Activated T-helper 1 cell treated with Interleukin-2 at 50 U/mL for 16 hours (primary cell): ENCODE data around the gene ABCC9.

ENCODE experiments used
- DNase-seq: peaks from one replicate; pipeline ENCODE4 v3.0.0-alpha.2; 2020; ENCODE audit warnings: low read depth

ABCC9 gene

GRCh38 chr12:21773806-21774205 lies 167.4 kb downstream of the ABCC9 start:
- DNase-seq, result no peak

GRCh38 chr12:21773263-21773741 lies 167.9 kb downstream of the ABCC9 start:
- no peak for DNase-seq

GRCh38 chr12:21771311-21771710 lies 169.9 kb downstream of the ABCC9 start:
- no peak for DNase-seq

GRCh38 chr12:21769307-21769706 lies 171.9 kb downstream of the ABCC9 start:
- DNase-seq, result no peak

- no peak for DNase-seq
Measured at GRCh38 chr12:21766403-21766802, 174.8 kb downstream of the ABCC9 start.

- DNase-seq, result no peak
Measured at GRCh38 chr12:21764950-21765349, 176.3 kb downstream of the ABCC9 start.

GRCh38 chr12:21764065-21764464 lies 177.2 kb downstream of the ABCC9 start:
- DNase-seq, result no peak

- no peak for DNase-seq
Measured at GRCh38 chr12:21763531-21763930, 177.7 kb downstream of the ABCC9 start.

- no peak for DNase-seq
Measured at GRCh38 chr12:21759737-21760136, 181.5 kb downstream of the ABCC9 start.

GRCh38 chr12:21757735-21758134 lies 183.5 kb downstream of the ABCC9 start:
- DNase-seq, result no peak

- no peak for DNase-seq
Measured at GRCh38 chr12:21756699-21757098, 184.5 kb downstream of the ABCC9 start.

GRCh38 chr12:21751517-21751916 lies 189.7 kb downstream of the ABCC9 start:
- DNase-seq, result no peak
